ENCODE data around the gene UBXN11.

DNA sequence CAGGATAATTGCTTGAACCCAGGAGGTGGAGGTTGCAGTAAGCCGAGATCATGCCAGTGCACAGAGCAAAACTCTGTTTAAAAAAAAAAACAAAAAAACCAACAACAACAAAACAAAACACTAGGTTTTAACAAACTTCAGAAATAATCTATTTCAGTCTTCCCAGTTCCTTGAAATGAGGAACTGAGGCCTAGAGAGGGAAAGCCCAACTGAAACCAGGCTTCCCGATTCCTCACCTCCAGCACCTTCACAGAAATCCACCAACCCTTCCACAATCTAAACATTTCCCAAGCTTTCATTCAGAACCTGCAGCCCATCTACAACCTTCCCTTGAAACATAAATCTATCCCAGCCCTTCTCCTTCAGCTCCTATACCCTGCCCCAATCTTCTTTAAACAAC lies 10.7 kb upstream of the UBXN11 start:
- TF ChIP-seq, protein P1, sequence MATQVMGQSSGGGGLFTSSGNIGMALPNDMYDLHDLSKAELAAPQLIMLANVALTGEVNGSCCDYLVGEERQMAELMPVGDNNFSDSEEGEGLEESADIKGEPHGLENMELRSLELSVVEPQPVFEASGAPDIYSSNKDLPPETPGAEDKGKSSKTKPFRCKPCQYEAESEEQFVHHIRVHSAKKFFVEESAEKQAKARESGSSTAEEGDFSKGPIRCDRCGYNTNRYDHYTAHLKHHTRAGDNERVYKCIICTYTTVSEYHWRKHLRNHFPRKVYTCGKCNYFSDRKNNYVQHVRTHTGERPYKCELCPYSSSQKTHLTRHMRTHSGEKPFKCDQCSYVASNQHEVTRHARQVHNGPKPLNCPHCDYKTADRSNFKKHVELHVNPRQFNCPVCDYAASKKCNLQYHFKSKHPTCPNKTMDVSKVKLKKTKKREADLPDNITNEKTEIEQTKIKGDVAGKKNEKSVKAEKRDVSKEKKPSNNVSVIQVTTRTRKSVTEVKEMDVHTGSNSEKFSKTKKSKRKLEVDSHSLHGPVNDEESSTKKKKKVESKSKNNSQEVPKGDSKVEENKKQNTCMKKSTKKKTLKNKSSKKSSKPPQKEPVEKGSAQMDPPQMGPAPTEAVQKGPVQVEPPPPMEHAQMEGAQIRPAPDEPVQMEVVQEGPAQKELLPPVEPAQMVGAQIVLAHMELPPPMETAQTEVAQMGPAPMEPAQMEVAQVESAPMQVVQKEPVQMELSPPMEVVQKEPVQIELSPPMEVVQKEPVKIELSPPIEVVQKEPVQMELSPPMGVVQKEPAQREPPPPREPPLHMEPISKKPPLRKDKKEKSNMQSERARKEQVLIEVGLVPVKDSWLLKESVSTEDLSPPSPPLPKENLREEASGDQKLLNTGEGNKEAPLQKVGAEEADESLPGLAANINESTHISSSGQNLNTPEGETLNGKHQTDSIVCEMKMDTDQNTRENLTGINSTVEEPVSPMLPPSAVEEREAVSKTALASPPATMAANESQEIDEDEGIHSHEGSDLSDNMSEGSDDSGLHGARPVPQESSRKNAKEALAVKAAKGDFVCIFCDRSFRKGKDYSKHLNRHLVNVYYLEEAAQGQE (IDR thresholded peaks at IDR 0.05; ENCODE audit: insufficient read depth in 1 of 2, low read depth in 2 of 2, low read length in 2 of 2), result no peak
- no peak for TF ChIP-seq POLR2AphosphoS5 (IDR thresholded peaks at IDR 0.05; ENCODE audit: low read depth, low read length)
- TF ChIP-seq TAF1 (IDR thresholded peaks at IDR 0.05; ENCODE audit: borderline replicate concordance, insufficient read depth, low read length), result no peak

All from PFSK-1 (cell line).